ENCODE data around the gene PLEKHB1.

The PLEKHB1 gene

GRCh38 chr11:73693899-73694525 is 47.6 kb downstream of the PLEKHB1 start:
- DNase-seq: no peak

- DNase-seq: no peak
Measured at GRCh38 chr11:73705053-73705452, 58.7 kb downstream of the PLEKHB1 start.

- no peak for DNase-seq
Measured at GRCh38 chr11:73710964-73711363, 64.6 kb downstream of the PLEKHB1 start.
